Karpas-422 (cell line): ENCODE results near the gene CILP. TPM values are rescaled to one million over a fixed set of nuclear protein-coding genes. Genes with fewer than 3 reads are reported as not detected.

Source experiments
- DNase-seq: peaks from one replicate; pipeline ENCODE4 v3.0.0-alpha.2; 2015
- H2AFZ ChIP-seq: fragments of 200-600 bp; sonication (generic); 2 replicates; pipeline ENCODE4 v1.6.1; 2014; ENCODE audit warnings: antibody characterized with exemption, low read length, mixed read lengths
- H3K27ac ChIP-seq: fragments of 200-600 bp; sonication (generic); 2 replicates; pipeline ENCODE4 v1.5.1; 2014; ENCODE audit warnings: mild to moderate bottlenecking, low read length, moderate library complexity
- H3K27me3 ChIP-seq: fragments of 200-600 bp; sonication (generic); 2 replicates; pipeline ENCODE4 v1.6.1; 2014; ENCODE audit warnings: low read length, mixed read lengths
- H3K36me3 ChIP-seq: fragments of 200-600 bp; sonication (generic); 2 replicates; pipeline ENCODE4 v1.6.1; 2014; ENCODE audit warnings: low read length, mixed read lengths; ENCODE audit not compliant: insufficient read depth
- H3K4me1 ChIP-seq: fragments of 200-600 bp; sonication (generic); 2 replicates; pipeline ENCODE4 v1.6.1; 2014; ENCODE audit warnings: mild to moderate bottlenecking, low read length, mixed read lengths
- H3K4me2 ChIP-seq: fragments of 200-600 bp; sonication (generic); 2 replicates; pipeline ENCODE4 v1.6.1; 2014; ENCODE audit warnings: low read length, low read depth, mild to moderate bottlenecking; ENCODE audit not compliant: poor library complexity, severe bottlenecking
- H3K4me3 ChIP-seq: fragments of 200-600 bp; sonication (generic); 2 replicates; pipeline ENCODE4 v1.5.1; 2014; ENCODE audit warnings: mild to moderate bottlenecking, antibody characterized with exemption, low read length, mixed read lengths
- H3K79me2 ChIP-seq: fragments of 200-600 bp; sonication (generic); 2 replicates; pipeline ENCODE4 v1.6.1; 2014; ENCODE audit warnings: mild to moderate bottlenecking, low read length, mixed read lengths
- H3K9ac ChIP-seq: fragments of 200-600 bp; sonication (generic); 2 replicates; pipeline ENCODE4 v1.6.0; 2014; ENCODE audit warnings: low read length
- H3K9me2 ChIP-seq: fragments of 200-600 bp; sonication (generic), shearing (Covaris generic); replicated peaks from 2 replicates; pipeline ENCODE4 v1.6.0; 2014; ENCODE audit warnings: mild to moderate bottlenecking, low read length, moderate library complexity; ENCODE audit not compliant: insufficient read depth
- H3K9me3 ChIP-seq: fragments of 300-700, 200-600 bp; sonication (generic); 2 replicates; pipeline ENCODE4 v1.6.1; 2014; ENCODE audit warnings: low read length, mixed read lengths
- H4K20me1 ChIP-seq: fragments of 200-600 bp; sonication (generic); 2 replicates; pipeline ENCODE4 v1.6.1; 2014; ENCODE audit warnings: mild to moderate bottlenecking, antibody characterized with exemption, low read length, low read depth; ENCODE audit not compliant: insufficient read depth
- total RNA-seq: library from RNA; depleted of rRNA; stranded (reverse); fragments of >200 nt; shearing (Covaris generic); gene quantifications from 2 replicates; pipeline ENCODE4 v1.2.3, GENCODE V29; 2014; ENCODE audit warnings: low replicate concordance

The CILP gene
- total RNA-seq, 1 experiment from 2014 or later: not detected

DNA sequence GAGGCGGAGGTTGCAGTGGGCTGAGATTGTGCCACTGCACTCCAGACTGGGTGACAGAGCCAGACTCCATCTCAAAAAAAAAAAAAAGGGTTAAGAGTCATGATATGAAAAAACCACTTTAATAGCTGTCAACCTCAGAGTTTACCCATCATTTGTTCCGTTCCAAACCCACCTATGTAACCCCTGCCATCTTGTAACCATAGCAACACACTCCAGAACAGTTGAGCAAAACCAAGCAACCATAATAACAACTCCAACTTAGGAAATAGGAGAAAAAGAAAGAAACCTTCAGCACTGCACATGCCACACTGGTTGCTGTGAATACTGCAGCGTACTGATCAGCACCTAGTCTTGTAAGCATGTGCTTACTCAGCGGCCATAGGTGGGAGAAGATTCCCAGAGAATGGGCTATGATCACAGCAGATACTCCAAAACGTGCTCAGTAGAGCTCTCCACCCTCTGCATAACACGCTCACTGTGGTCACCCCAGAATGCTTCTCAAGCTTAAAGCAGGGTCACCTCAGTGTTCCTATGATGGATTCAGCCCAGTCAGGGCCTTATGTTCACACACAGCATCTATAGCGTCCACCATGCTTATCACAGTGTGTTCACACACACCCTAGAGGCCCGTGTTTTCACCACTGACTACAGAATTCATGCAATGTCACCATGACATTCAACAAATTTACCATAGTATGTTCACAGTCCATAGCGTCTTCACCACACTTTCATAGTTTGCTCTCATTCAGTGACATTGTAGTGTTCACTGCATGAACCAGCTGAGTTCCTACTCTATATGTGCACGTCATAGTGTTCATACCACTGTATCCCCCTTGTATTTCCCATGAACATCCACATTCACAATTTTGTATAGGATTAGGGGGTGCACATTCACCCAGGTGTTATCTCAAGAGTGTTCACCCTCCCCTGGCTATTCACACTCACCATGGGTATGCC, 6.5 kb upstream of the CILP start:
- H3K27ac ChIP-seq: no peak overlapping the region
- H3K36me3 ChIP-seq: no peaks in the 10 kb centered on the region
- H3K79me2 ChIP-seq: no peaks in the 10 kb centered on the region
- DNase-seq: no peak
- no peak overlapping the region for H3K4me3 ChIP-seq
- H3K9me2 ChIP-seq: no peaks in the 10 kb centered on the region
- no peaks in the 10 kb centered on the region for H3K9me3 ChIP-seq
- H2AFZ ChIP-seq: no peak overlapping the region
- H3K4me1 ChIP-seq: no peaks in the 10 kb centered on the region
- no peaks in the 10 kb centered on the region for H4K20me1 ChIP-seq
- H3K4me2 ChIP-seq: no peak overlapping the region
- no peaks in the 10 kb centered on the region for H3K27me3 ChIP-seq
- H3K9ac ChIP-seq: no peak overlapping the region

- Histone ChIP-seq H3K9me3 (no peaks in the 10 kb centered on the region), H3K4me1 (peaks cover 11% of the 10 kb centered on the region), H3K4me3 (no peak overlapping the region), H3K4me2 (no peak overlapping the region), H3K9ac (no peak overlapping the region), H3K9me2 (no peaks in the 10 kb centered on the region), H3K79me2 (no peaks in the 10 kb centered on the region), H3K27me3 (no peaks in the 10 kb centered on the region), H3K27ac (no peak overlapping the region), H2AFZ (no peak overlapping the region), H4K20me1 (no peaks in the 10 kb centered on the region), H3K36me3 (no peaks in the 10 kb centered on the region)
- no peak for DNase-seq
Observed at GRCh38 chr15:65215496-65215895, 4.2 kb upstream of the CILP start.

DNA sequence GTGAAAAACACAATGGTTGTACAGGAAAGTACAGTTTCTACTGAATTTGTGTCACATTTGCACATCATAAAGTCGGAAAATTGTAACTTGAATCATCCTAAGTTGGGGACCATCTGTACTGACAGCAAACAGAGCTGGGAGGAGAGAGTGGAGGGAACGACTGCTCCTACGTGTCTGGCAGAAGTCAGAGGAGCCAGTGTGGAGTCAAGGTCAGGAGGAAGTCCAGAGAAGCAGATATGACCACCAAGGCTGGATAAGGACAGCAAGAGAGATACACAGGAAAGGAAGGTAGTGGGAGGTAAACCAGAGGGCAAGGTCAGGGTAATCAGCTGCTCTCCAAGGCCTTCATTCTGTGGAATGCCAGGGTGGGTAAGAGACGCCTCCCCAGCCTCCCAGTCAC, 2.7 kb upstream of the CILP start:
- Histone ChIP-seq H3K27ac (no peak overlapping the region), H3K4me2 (no peak overlapping the region), H3K9me2 (no peaks in the 10 kb centered on the region), H3K79me2 (no peaks in the 10 kb centered on the region), H3K4me1 (peaks cover 11% of the 10 kb centered on the region), H3K4me3 (no peak overlapping the region), H3K9ac (no peak overlapping the region), H3K27me3 (no peaks in the 10 kb centered on the region), H3K9me3 (no peaks in the 10 kb centered on the region), H3K36me3 (no peaks in the 10 kb centered on the region), H4K20me1 (no peaks in the 10 kb centered on the region), H2AFZ (no peak overlapping the region)
- no peak for DNase-seq

DNA sequence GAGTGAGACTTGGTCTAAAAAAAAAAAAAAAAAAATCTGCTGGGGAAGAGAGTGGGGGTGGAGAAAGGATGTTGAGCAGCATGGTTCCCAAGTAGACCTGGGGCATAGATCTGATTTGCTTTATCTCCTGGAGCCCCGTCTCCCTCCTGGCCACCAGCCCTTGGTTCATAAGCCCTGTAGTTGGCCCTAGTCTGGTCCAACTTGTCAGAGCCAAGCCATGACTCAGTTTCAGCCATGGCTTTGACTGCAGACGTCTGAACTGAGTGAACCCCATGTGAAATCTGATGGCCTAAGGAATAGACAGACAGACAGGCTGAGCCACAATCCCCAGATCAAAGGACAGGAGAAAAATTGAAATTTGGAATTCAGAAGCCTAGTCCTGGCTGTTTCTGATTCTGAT, 2.0 kb upstream of the CILP start:
- H3K4me1 ChIP-seq: peaks cover 11% of the 10 kb centered on the region
- no peak overlapping the region for H3K4me2 ChIP-seq
- no peaks in the 10 kb centered on the region for H3K36me3 ChIP-seq
- no peak for DNase-seq
- H3K27me3 ChIP-seq: no peaks in the 10 kb centered on the region
- no peaks in the 10 kb centered on the region for H3K9me3 ChIP-seq
- H3K9ac ChIP-seq: no peak overlapping the region
- H2AFZ ChIP-seq: no peak overlapping the region
- no peak overlapping the region for H3K4me3 ChIP-seq
- H3K9me2 ChIP-seq: no peaks in the 10 kb centered on the region
- no peaks in the 10 kb centered on the region for H4K20me1 ChIP-seq
- no peak overlapping the region for H3K27ac ChIP-seq
- no peaks in the 10 kb centered on the region for H3K79me2 ChIP-seq

- H4K20me1 ChIP-seq: no peaks in the 10 kb centered on the region
- H3K79me2 ChIP-seq: no peaks in the 10 kb centered on the region
- no peak overlapping the region for H3K27ac ChIP-seq
- no peak overlapping the region for H3K9ac ChIP-seq
- H3K36me3 ChIP-seq: no peaks in the 10 kb centered on the region
- no peaks in the 10 kb centered on the region for H3K9me2 ChIP-seq
- H3K4me2 ChIP-seq: no peak overlapping the region
- DNase-seq: peak; percentile 89
- peaks cover 11% of the 10 kb centered on the region for H3K4me1 ChIP-seq
- H3K9me3 ChIP-seq: no peaks in the 10 kb centered on the region
- H3K4me3 ChIP-seq: no peak overlapping the region
- no peaks in the 10 kb centered on the region for H3K27me3 ChIP-seq
- H2AFZ ChIP-seq: peak overlapping the region; percentile 34; the same call in 1 of the 2 replicates
Observed at GRCh38 chr15:65212097-65212496, 824 bp upstream of the CILP start.

GRCh38 chr15:65211482-65211982, 259 bp upstream of the CILP start:
- no peaks in the 10 kb centered on the region for H3K79me2 ChIP-seq
- H3K9me2 ChIP-seq: no peaks in the 10 kb centered on the region
- H3K4me3 ChIP-seq: no peak overlapping the region
- peak overlapping the region; percentile 34; the same call in 1 of the 2 replicates for H2AFZ ChIP-seq
- no peak overlapping the region for H3K27ac ChIP-seq
- H3K9me3 ChIP-seq: no peaks in the 10 kb centered on the region
- no peak overlapping the region for H3K9ac ChIP-seq
- no peaks in the 10 kb centered on the region for H3K36me3 ChIP-seq
- H3K4me2 ChIP-seq: no peak overlapping the region
- peaks cover 11% of the 10 kb centered on the region for H3K4me1 ChIP-seq
- H4K20me1 ChIP-seq: no peaks in the 10 kb centered on the region
- no peaks in the 10 kb centered on the region for H3K27me3 ChIP-seq
- DNase-seq: no peak

DNA sequence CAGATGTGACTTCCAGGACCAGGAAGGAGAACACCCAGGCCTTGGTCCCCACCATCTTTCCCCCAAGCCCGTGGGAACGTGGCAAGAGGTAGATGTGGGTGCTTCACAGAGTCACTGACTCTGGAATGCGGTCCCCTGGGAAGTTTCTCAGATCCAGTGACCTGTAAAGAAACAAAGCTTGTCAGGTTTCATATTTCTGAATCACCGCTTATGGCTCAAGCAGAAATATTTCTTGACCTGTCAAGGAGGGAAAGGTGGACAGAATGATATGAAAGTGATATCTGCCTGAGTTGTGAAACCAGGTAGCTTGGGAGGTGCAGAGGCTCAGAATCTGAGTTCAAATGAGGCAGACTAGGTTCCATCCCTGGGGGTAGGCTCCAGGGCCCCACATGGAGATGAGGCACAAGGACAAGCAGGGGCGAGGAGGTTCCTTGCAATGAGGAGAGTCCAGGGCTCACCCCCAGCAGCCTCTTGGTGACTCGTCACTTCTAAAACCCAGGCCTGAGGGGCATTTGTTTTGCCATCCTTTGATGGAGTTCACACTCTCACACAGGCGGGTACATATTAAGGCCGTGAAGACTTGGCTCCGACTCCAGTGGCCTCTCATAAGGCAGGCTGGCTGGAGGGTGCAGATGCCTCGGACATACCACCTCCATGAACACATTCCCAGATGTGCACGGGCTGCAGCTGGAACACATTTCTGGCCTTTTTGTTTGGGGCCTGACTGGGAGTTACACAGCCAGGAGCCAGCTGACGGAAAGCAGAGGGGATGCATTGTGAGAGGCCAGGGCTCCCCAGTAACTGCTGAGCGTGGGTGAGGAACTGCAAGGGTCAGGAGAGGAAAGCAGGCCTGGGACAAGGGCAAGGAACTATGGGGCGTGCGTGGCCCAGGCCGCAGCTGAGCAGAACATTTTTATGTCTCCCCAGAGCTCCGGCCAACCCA, 1.3 kb downstream of the CILP start:
- H3K36me3 ChIP-seq: no peaks in the 10 kb centered on the region
- no peaks in the 10 kb centered on the region for H3K9me3 ChIP-seq
- H3K27ac ChIP-seq: no peak overlapping the region
- H3K4me1 ChIP-seq: peaks cover 11% of the 10 kb centered on the region
- no peak for DNase-seq
- H3K9ac ChIP-seq: no peak overlapping the region
- H3K4me2 ChIP-seq: no peak overlapping the region
- H3K27me3 ChIP-seq: no peaks in the 10 kb centered on the region
- no peaks in the 10 kb centered on the region for H4K20me1 ChIP-seq
- no peak overlapping the region for H2AFZ ChIP-seq
- H3K4me3 ChIP-seq: no peak overlapping the region
- H3K9me2 ChIP-seq: no peaks in the 10 kb centered on the region
- no peaks in the 10 kb centered on the region for H3K79me2 ChIP-seq

- Histone ChIP-seq H3K4me1 (peaks cover 11% of the 10 kb centered on the region), H3K27ac (no peak overlapping the region), H3K27me3 (no peaks in the 10 kb centered on the region), H4K20me1 (no peaks in the 10 kb centered on the region), H3K9ac (no peak overlapping the region), H2AFZ (no peak overlapping the region), H3K4me2 (no peak overlapping the region), H3K79me2 (no peaks in the 10 kb centered on the region), H3K9me3 (no peaks in the 10 kb centered on the region), H3K36me3 (no peaks in the 10 kb centered on the region), H3K4me3 (no peak overlapping the region), H3K9me2 (no peaks in the 10 kb centered on the region)
- no peak for DNase-seq
Observed at GRCh38 chr15:65208647-65209046, 2.6 kb downstream of the CILP start.
